ENCODE results near the gene TBC1D5.

DNA sequence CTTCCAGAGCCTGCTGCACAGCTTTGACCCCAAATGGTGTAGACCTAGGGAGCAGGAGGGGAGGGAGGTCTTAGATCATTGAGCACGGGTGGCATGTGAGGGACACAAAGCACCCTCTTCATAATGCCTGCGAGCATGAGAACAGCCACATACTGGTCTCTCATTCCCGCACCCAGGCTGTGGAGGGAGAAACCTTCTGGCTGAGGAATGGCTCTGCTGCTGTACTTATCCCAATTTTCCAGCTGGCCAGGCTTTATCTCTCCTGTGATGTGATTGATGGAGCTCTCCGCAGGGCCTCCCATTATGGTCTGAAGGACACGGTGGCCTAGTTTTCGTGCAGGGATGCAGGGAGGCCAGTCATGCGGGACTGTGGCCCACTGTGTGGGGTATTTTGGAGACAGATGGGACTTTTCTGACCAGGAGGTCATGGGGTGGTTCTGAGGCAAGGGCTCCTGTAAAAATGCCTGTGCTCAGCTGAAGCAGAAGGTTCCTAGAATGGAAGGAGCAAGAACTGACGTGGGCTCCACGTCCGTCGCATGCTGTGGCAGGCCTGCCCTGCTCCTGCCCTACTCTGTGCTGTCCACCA lies 606.2 kb downstream of the TBC1D5 start:
- TF ChIP-seq, protein P1, sequence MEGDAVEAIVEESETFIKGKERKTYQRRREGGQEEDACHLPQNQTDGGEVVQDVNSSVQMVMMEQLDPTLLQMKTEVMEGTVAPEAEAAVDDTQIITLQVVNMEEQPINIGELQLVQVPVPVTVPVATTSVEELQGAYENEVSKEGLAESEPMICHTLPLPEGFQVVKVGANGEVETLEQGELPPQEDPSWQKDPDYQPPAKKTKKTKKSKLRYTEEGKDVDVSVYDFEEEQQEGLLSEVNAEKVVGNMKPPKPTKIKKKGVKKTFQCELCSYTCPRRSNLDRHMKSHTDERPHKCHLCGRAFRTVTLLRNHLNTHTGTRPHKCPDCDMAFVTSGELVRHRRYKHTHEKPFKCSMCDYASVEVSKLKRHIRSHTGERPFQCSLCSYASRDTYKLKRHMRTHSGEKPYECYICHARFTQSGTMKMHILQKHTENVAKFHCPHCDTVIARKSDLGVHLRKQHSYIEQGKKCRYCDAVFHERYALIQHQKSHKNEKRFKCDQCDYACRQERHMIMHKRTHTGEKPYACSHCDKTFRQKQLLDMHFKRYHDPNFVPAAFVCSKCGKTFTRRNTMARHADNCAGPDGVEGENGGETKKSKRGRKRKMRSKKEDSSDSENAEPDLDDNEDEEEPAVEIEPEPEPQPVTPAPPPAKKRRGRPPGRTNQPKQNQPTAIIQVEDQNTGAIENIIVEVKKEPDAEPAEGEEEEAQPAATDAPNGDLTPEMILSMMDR (conservative IDR thresholded peaks at IDR 0.05; ENCODE audit: low read depth, low read length) = no peak
- TF ChIP-seq POLR2A (IDR thresholded peaks at IDR 0.05; ENCODE audit: low read depth, low read length) (no peak), CHD1 (IDR thresholded peaks at IDR 0.05; ENCODE audit: low read depth, low read length) (no peak), RAD21 (IDR thresholded peaks at IDR 0.05; ENCODE audit: low read length) (no peak)

Measured in IMR-90 (cell line).